ENCODE data around the gene ZSWIM8.

DNA sequence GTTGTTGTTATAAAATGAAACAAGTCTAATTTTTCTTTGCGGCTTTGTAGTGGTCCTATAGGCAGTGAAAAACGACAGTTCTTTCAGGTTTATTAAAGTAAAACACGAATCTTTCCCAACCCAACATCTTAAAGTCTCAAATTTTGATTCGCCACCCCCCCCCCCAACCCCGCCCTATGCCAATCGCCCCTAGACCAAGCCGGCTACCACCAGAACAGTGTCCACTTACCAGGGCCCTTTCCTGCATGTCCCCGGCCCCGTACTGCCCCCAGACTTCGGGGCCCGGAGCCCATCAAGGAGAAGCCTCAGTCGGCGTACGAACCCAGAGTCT is 3.9 kb upstream of the ZSWIM8 start:
- TF ChIP-seq POLR2AphosphoS5 (IDR thresholded peaks at IDR 0.05; ENCODE audit: low read depth, low read length) (no peak), POLR2A (IDR thresholded peaks at IDR 0.05; ENCODE audit: low read depth, low read length) (no peak)

Measured in GM12892 (cell line).